Fibroblast of skin of left quadriceps (primary cell): ENCODE measurements around the gene IFNAR1.
"Not testable (repeated sequence)": the region's sequence is repeated elsewhere in the genome, so short reads cannot be mapped to it uniquely, and the experiment has no call there.

Source experiments
- DNase-seq, 2 experiments: peaks; one replicate each; pipeline ENCODE4 v3.0.0-alpha.2; 2013; ENCODE audit warnings: low read depth in 2 of 2

IFNAR1 gene

GRCh38 chr21:33345751-33346238 lies 21.0 kb downstream of the IFNAR1 start:
- DNase-seq = no peak

GRCh38 chr21:33348706-33349105 lies 23.9 kb downstream of the IFNAR1 start:
- no peak for DNase-seq

GRCh38 chr21:33350676-33351075 lies 25.9 kb downstream of the IFNAR1 start:
- no peak for DNase-seq

- DNase-seq = no peak
Observed at GRCh38 chr21:33355355-33355754, 30.6 kb downstream of the IFNAR1 start.

GRCh38 chr21:33355996-33356395 lies 31.2 kb downstream of the IFNAR1 start:
- DNase-seq = no peak

- DNase-seq = no peak
Observed at GRCh38 chr21:33357177-33357576, 32.4 kb downstream of the IFNAR1 start.

GRCh38 chr21:33359446-33359845 lies 34.7 kb downstream of the IFNAR1 start:
- no peak for DNase-seq

GRCh38 chr21:33360281-33360680 lies 35.5 kb downstream of the IFNAR1 start:
- peak in 1 of 2 experiments; percentile 39 for DNase-seq

- DNase-seq = peak; percentile 70 to 73
Observed at GRCh38 chr21:33360881-33361602, 36.3 kb downstream of the IFNAR1 start.

- DNase-seq = no peak
Observed at GRCh38 chr21:33362044-33362555, 37.3 kb downstream of the IFNAR1 start.

GRCh38 chr21:33363911-33364609 lies 39.3 kb downstream of the IFNAR1 start:
- DNase-seq = not testable (repeated sequence)

GRCh38 chr21:33364830-33365229 lies 40.1 kb downstream of the IFNAR1 start:
- DNase-seq = no peak

- no peak for DNase-seq
Observed at GRCh38 chr21:33367309-33367973, 42.7 kb downstream of the IFNAR1 start.

- no peak for DNase-seq
Observed at GRCh38 chr21:33368124-33368523, 43.4 kb downstream of the IFNAR1 start.

- no peak for DNase-seq
Observed at GRCh38 chr21:33368576-33368975, 43.8 kb downstream of the IFNAR1 start.

- DNase-seq = no peak
Observed at GRCh38 chr21:33369586-33369985, 44.8 kb downstream of the IFNAR1 start.

GRCh38 chr21:33370305-33370704 lies 45.5 kb downstream of the IFNAR1 start:
- DNase-seq = no peak

- no peak for DNase-seq
Observed at GRCh38 chr21:33371366-33371765, 46.6 kb downstream of the IFNAR1 start.

GRCh38 chr21:33372582-33372981 lies 47.8 kb downstream of the IFNAR1 start:
- no peak for DNase-seq

GRCh38 chr21:33373451-33373850 lies 48.7 kb downstream of the IFNAR1 start:
- no peak for DNase-seq

GRCh38 chr21:33374080-33374449 lies 49.3 kb downstream of the IFNAR1 start:
- DNase-seq = no peak

GRCh38 chr21:33374450-33375096 lies 49.8 kb downstream of the IFNAR1 start:
- DNase-seq = peak in 1 of 2 experiments; percentile 16
